Liver (tissue), 9 donors: ENCODE data around the gene SLC22A5. TPM values are rescaled to one million over a fixed set of nuclear protein-coding genes. Genes with fewer than 3 reads are reported as not detected.

Experiments used
- DNase-seq: peaks from one replicate; pipeline ENCODE4 v3.0.0-alpha.2; 2017; ENCODE audit warnings: low spot score
- H3K27ac ChIP-seq, 2 donors: one replicate each; pipeline ENCODE4 v1.7.0; 2013; ENCODE audit warnings: inconsistent platforms in 2 of 2, low read length in 2 of 2, control low read depth in 1 of 2, low read depth in 1 of 2, mild to moderate bottlenecking in 1 of 2
- H3K27me3 ChIP-seq, 4 donors: one replicate each; pipeline versions ENCODE4 v1.6.1 to v1.7.0; 2013; ENCODE audit warnings: low read length in 3 of 4, inconsistent platforms in 1 of 4, mild to moderate bottlenecking in 1 of 4, moderate library complexity in 1 of 4; ENCODE audit not compliant: control insufficient read depth in 4 of 4, insufficient read depth in 4 of 4
- H3K36me3 ChIP-seq, 4 donors: one replicate each; pipeline versions ENCODE4 v1.6.1 to v1.7.0; 2013; ENCODE audit warnings: low read length in 3 of 4, mild to moderate bottlenecking in 3 of 4, low read depth in 1 of 4, moderate library complexity in 1 of 4; ENCODE audit not compliant: control insufficient read depth in 4 of 4, insufficient read depth in 3 of 4
- H3K4me1 ChIP-seq, 4 donors: one replicate each; pipeline versions ENCODE4 v1.6.1 to v1.7.0; 2013; ENCODE audit warnings: low read length in 3 of 4, mild to moderate bottlenecking in 3 of 4, moderate library complexity in 1 of 4; ENCODE audit not compliant: control insufficient read depth in 4 of 4, insufficient read depth in 4 of 4
- H3K4me3 ChIP-seq, 3 donors: one replicate each; pipeline versions ENCODE4 v1.6.1 to v1.7.0; 2013; ENCODE audit warnings: low read length in 3 of 3, control low read depth in 1 of 3, low read depth in 1 of 3, mild to moderate bottlenecking in 1 of 3
- H3K9ac ChIP-seq, 2 donors: one replicate each; pipeline ENCODE4 v1.7.0; 2013; ENCODE audit warnings: low read length in 2 of 2, mild to moderate bottlenecking in 2 of 2, moderate library complexity in 2 of 2, control low read depth in 1 of 2, low read depth in 1 of 2
- H3K9me3 ChIP-seq, 4 donors: one replicate each; pipeline versions ENCODE4 v1.6.1 to v1.7.0; 2013; ENCODE audit warnings: low read length in 3 of 4; ENCODE audit not compliant: control insufficient read depth in 4 of 4
- EGR1 ChIP-seq, 2 donors: IDR thresholded peaks; 2 replicates each; pipeline ENCODE4 v1.6.1; 2016 to 2018; ENCODE audit warnings: antibody characterized with exemption in 2 of 2, low read depth in 2 of 2
- FOXA2 ChIP-seq: IDR thresholded peaks from 2 replicates; pipeline ENCODE4 v1.6.1; 2016; ENCODE audit warnings: antibody characterized with exemption
- GABPA ChIP-seq, 2 donors: IDR thresholded peaks in 1 of 2; conservative IDR thresholded peaks in 1 of 2; 2 replicates each; pipeline ENCODE4 v1.6.1; 2016; ENCODE audit warnings: antibody characterized with exemption in 2 of 2, mild to moderate bottlenecking in 1 of 2, moderate library complexity in 1 of 2
- HNF4A ChIP-seq, 2 donors: conservative IDR thresholded peaks; 2 replicates each; pipeline ENCODE4 v1.6.1; 2016; ENCODE audit warnings: antibody characterized with exemption in 2 of 2, mild to moderate bottlenecking in 2 of 2
- HNF4G ChIP-seq: IDR thresholded peaks from 2 replicates; pipeline ENCODE4 v1.6.1; 2016; ENCODE audit warnings: antibody characterized with exemption
- JUND ChIP-seq, 2 donors: IDR thresholded peaks; 2 replicates each; pipeline ENCODE4 v1.6.1; 2016; ENCODE audit warnings: antibody characterized with exemption in 2 of 2
- NR2F2 ChIP-seq: IDR thresholded peaks from 2 replicates; pipeline ENCODE4 v1.6.1; 2016; ENCODE audit warnings: antibody characterized with exemption
- RAD21 ChIP-seq, 2 donors: IDR thresholded peaks; 2 replicates each; pipeline ENCODE4 v1.6.1; 2016; ENCODE audit warnings: antibody characterized with exemption in 2 of 2, mild to moderate bottlenecking in 2 of 2
- RXRA ChIP-seq, 2 donors: IDR thresholded peaks; 2 replicates each; pipeline ENCODE4 v1.6.1; 2017 to 2018; ENCODE audit warnings: antibody characterized with exemption in 2 of 2, mild to moderate bottlenecking in 1 of 2
- TAF1 ChIP-seq: conservative IDR thresholded peaks from 2 replicates; pipeline ENCODE4 v1.6.1; 2016; ENCODE audit warnings: antibody characterized with exemption, mild to moderate bottlenecking
- WGBS: extraction: QIAGEN DNeasy Blood & Tissue Kit; methylation state at CpG from one replicate; pipeline ENCODE4 v1.1.7; 2013; 5-methylcytosine and 5-hydroxymethylcytosine counted together
- polyA plus RNA-seq, 2 donors: library from polyadenylated mRNA; stranded (reverse) in 1 of 2; unstranded in 1 of 2; fragments of 200-250 nt in 1 of 2; fragments of >200 nt in 1 of 2; fragmentation: Nextera tagmentation in 1 of 2; extraction: Ambion mirVana in 1 of 2; gene quantifications; one replicate each; pipeline versions ENCODE4 v1.2.1 to v1.2.3, GENCODE V29; 2013 to 2015
- total RNA-seq, 2 donors: library from RNA; depleted of rRNA; stranded (reverse); fragments of >200 nt; gene quantifications; one replicate each; pipeline ENCODE4 v1.2.3, GENCODE V29; 2014
- TF ChIP-seq, protein P1 (sequence below): IDR thresholded peaks from 2 replicates; pipeline ENCODE4 v1.6.1; 2016; ENCODE audit warnings: antibody characterized with exemption
- TF ChIP-seq, protein P2 (sequence below): IDR thresholded peaks from 2 replicates; pipeline ENCODE4 v1.6.1; 2016; ENCODE audit warnings: antibody characterized with exemption
- TF ChIP-seq, protein P3 (sequence below): IDR thresholded peaks from 2 replicates; pipeline ENCODE4 v1.6.1; 2016; ENCODE audit warnings: antibody characterized with exemption, mild to moderate bottlenecking
- TF ChIP-seq, protein P4 (sequence below): fragments of 150-350 bp; IDR thresholded peaks from 2 replicates; pipeline ENCODE4 v1.5.1; 2017; ENCODE audit warnings: improper control_type of control experiment, low read depth, low read length; ENCODE audit not compliant: missing input control
- donor health status: healthy.
- donor health status: healthy.
- donor health status: healthy.
- donor health status: healthy.
- donor health status: healthy.

SLC22A5 gene
- total and polyA plus RNA-seq, 4 donors = 3.4 to 12.7 (median 8.5) TPM

DNA sequence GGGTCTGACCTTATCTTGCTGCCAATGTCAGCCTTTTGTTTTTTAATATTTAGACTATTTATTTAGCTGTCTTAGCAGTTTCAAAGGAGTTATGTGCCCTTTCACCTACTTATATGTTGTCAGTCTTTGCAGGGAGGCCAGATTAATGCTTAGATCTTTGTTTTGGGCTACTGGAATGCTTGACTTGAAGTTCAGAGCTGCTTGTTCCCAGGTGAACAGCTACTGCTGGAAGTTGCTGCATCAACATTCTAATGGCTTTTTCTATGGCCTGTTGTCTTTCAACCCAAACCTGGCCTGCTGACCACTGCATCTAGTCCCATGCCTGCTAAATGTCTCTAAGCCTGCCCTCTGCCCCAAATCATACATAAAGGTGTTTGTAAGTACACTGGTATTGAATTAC lies 3.0 kb downstream of the SLC22A5 start:
- H3K9ac ChIP-seq = no peak overlapping the region
- TF ChIP-seq RXRA (IDR thresholded peaks at IDR 0.05) (peak in 1 of 2 donors; percentile 5), RAD21 (IDR thresholded peaks at IDR 0.05) (no peak)
- no peak for DNase-seq
- H3K4me1 ChIP-seq = peaks cover 0 to 34% (median 25%) of the 10 kb centered on the region in 4 donors
- H3K4me3 ChIP-seq = no peak overlapping the region
- H3K36me3 ChIP-seq = no peaks in the 10 kb centered on the region
- no peaks in the 10 kb centered on the region for H3K9me3 ChIP-seq
- H3K27me3 ChIP-seq = no peaks in the 10 kb centered on the region
- H3K27ac ChIP-seq = no peak overlapping the region

DNA sequence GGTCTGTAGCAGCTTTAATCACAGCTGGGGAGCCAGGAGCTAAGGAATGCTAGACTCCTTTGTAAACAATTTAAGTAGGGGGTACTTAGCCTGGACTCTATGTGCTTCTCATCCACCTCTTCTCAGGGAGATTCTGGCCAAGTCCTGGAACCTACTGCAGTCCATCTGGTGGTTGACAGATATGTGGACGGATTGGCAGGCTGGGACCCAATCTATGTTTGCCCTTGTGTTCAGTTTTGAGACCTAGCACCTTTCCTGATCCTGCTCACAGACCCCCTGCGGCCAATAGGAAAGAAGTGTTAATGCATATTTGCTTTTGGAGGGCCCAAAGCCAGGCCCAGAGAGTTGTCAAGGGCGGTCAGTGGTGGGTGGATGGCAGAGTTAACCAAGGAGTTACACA lies 6.4 kb downstream of the SLC22A5 start:
- Histone ChIP-seq H3K27ac (no peak overlapping the region), H3K27me3 (no peaks in the 10 kb centered on the region), H3K4me3 (no peak overlapping the region), H3K4me1 (peaks cover 0 to 25% (median 17%) of the 10 kb centered on the region in 4 donors), H3K36me3 (peaks cover 0 to 4% (median 0%) of the 10 kb centered on the region in 4 donors), H3K9me3 (no peaks in the 10 kb centered on the region), H3K9ac (no peak overlapping the region)
- WGBS = 93% methylated on average over 3 of the region's 3 CpGs
- DNase-seq = no peak
- TF ChIP-seq, protein P1, sequence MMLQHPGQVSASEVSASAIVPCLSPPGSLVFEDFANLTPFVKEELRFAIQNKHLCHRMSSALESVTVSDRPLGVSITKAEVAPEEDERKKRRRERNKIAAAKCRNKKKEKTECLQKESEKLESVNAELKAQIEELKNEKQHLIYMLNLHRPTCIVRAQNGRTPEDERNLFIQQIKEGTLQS = no peak
- TF ChIP-seq NR2F2 (no peak), JUND (IDR thresholded peaks at IDR 0.05) (no peak), RXRA (IDR thresholded peaks at IDR 0.05) (no peak), HNF4G (no peak), HNF4A (conservative IDR thresholded peaks at IDR 0.05) (no peak), TAF1 (no peak), GABPA (IDR thresholded peaks at IDR 0.05 in 1 of 2, conservative IDR thresholded peaks at IDR 0.05 in 1 of 2) (no peak), EGR1 (IDR thresholded peaks at IDR 0.05; ENCODE audit: low read depth in 2 of 2) (no peak), FOXA2 (no peak)
- TF ChIP-seq, protein P2, sequence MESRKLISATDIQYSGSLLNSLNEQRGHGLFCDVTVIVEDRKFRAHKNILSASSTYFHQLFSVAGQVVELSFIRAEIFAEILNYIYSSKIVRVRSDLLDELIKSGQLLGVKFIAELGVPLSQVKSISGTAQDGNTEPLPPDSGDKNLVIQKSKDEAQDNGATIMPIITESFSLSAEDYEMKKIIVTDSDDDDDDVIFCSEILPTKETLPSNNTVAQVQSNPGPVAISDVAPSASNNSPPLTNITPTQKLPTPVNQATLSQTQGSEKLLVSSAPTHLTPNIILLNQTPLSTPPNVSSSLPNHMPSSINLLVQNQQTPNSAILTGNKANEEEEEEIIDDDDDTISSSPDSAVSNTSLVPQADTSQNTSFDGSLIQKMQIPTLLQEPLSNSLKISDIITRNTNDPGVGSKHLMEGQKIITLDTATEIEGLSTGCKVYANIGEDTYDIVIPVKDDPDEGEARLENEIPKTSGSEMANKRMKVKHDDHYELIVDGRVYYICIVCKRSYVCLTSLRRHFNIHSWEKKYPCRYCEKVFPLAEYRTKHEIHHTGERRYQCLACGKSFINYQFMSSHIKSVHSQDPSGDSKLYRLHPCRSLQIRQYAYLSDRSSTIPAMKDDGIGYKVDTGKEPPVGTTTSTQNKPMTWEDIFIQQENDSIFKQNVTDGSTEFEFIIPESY = no peak
- TF ChIP-seq, protein P3, sequence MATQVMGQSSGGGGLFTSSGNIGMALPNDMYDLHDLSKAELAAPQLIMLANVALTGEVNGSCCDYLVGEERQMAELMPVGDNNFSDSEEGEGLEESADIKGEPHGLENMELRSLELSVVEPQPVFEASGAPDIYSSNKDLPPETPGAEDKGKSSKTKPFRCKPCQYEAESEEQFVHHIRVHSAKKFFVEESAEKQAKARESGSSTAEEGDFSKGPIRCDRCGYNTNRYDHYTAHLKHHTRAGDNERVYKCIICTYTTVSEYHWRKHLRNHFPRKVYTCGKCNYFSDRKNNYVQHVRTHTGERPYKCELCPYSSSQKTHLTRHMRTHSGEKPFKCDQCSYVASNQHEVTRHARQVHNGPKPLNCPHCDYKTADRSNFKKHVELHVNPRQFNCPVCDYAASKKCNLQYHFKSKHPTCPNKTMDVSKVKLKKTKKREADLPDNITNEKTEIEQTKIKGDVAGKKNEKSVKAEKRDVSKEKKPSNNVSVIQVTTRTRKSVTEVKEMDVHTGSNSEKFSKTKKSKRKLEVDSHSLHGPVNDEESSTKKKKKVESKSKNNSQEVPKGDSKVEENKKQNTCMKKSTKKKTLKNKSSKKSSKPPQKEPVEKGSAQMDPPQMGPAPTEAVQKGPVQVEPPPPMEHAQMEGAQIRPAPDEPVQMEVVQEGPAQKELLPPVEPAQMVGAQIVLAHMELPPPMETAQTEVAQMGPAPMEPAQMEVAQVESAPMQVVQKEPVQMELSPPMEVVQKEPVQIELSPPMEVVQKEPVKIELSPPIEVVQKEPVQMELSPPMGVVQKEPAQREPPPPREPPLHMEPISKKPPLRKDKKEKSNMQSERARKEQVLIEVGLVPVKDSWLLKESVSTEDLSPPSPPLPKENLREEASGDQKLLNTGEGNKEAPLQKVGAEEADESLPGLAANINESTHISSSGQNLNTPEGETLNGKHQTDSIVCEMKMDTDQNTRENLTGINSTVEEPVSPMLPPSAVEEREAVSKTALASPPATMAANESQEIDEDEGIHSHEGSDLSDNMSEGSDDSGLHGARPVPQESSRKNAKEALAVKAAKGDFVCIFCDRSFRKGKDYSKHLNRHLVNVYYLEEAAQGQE = no peak
- TF ChIP-seq, protein P4, sequence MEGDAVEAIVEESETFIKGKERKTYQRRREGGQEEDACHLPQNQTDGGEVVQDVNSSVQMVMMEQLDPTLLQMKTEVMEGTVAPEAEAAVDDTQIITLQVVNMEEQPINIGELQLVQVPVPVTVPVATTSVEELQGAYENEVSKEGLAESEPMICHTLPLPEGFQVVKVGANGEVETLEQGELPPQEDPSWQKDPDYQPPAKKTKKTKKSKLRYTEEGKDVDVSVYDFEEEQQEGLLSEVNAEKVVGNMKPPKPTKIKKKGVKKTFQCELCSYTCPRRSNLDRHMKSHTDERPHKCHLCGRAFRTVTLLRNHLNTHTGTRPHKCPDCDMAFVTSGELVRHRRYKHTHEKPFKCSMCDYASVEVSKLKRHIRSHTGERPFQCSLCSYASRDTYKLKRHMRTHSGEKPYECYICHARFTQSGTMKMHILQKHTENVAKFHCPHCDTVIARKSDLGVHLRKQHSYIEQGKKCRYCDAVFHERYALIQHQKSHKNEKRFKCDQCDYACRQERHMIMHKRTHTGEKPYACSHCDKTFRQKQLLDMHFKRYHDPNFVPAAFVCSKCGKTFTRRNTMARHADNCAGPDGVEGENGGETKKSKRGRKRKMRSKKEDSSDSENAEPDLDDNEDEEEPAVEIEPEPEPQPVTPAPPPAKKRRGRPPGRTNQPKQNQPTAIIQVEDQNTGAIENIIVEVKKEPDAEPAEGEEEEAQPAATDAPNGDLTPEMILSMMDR = no peak
